Adrenal gland (tissue), 5 donors: ENCODE data around the gene SHROOM2.

Experiments used
- POLR2A ChIP-seq, 2 donors: fragments of 450-650 bp; IDR thresholded peaks; one replicate each; pipeline ENCODE4 v1.6.1; 2017; ENCODE audit warnings: antibody characterized with exemption in 2 of 2, mild to moderate bottlenecking in 2 of 2, moderate library complexity in 1 of 2
- TF ChIP-seq, protein P1 (sequence below), 6 experiments: fragments of 450-650 bp in 4 of 6; fragments of 200-600 bp in 2 of 6; sonication (generic) in 1 of 6; IDR thresholded peaks; 1 replicate in 5 of 6; 2 replicates in 1 of 6; pipeline versions ENCODE4 v1.5.1 to v1.8.0; 2016 to 2021; ENCODE audit warnings: antibody characterized with exemption in 6 of 6, mild to moderate bottlenecking in 2 of 6, moderate library complexity in 1 of 6
- donor health status: DM: no; HTN: no; CAD: no.

GRCh38 chrX:9824554-9824953, 38.3 kb downstream of the SHROOM2 start:
- TF ChIP-seq POLR2A (IDR thresholded peaks at IDR 0.05), result no peak
- TF ChIP-seq, protein P1, sequence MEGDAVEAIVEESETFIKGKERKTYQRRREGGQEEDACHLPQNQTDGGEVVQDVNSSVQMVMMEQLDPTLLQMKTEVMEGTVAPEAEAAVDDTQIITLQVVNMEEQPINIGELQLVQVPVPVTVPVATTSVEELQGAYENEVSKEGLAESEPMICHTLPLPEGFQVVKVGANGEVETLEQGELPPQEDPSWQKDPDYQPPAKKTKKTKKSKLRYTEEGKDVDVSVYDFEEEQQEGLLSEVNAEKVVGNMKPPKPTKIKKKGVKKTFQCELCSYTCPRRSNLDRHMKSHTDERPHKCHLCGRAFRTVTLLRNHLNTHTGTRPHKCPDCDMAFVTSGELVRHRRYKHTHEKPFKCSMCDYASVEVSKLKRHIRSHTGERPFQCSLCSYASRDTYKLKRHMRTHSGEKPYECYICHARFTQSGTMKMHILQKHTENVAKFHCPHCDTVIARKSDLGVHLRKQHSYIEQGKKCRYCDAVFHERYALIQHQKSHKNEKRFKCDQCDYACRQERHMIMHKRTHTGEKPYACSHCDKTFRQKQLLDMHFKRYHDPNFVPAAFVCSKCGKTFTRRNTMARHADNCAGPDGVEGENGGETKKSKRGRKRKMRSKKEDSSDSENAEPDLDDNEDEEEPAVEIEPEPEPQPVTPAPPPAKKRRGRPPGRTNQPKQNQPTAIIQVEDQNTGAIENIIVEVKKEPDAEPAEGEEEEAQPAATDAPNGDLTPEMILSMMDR (IDR thresholded peaks at IDR 0.05), result no peak
